Neutrophil (primary cell): ENCODE measurements around the gene OLFML2B.
"Not testable (repeated sequence)": the region's sequence is repeated elsewhere in the genome, so short reads cannot be mapped to it uniquely, and the experiment has no call there.

Experiments
- H3K27ac ChIP-seq: fragments of 200-600 bp; sonication (generic); 2 replicates; pipeline ENCODE4 v1.5.1; 2016; ENCODE audit warnings: mild to moderate bottlenecking, moderate library complexity
- H3K27me3 ChIP-seq: fragments of 200-600 bp; sonication (generic); 2 replicates; pipeline ENCODE4 v1.6.0; 2016; ENCODE audit warnings: mild to moderate bottlenecking
- H3K36me3 ChIP-seq: fragments of 200-600 bp; sonication (generic); 2 replicates; pipeline ENCODE4 v1.5.1; 2017
- H3K4me1 ChIP-seq, 2 experiments: fragments of 200-600 bp in 1 of 2; sonication (generic) in 1 of 2; 1 replicate in 1 of 2; 2 replicates in 1 of 2; pipeline versions ENCODE4 v1.5.1 to v1.6.1; 2013 to 2016; ENCODE audit warnings: low read depth in 1 of 2, low read length in 1 of 2, mild to moderate bottlenecking in 1 of 2, moderate library complexity in 1 of 2; ENCODE audit not compliant: control insufficient read depth in 1 of 2, insufficient read depth in 1 of 2
- H3K4me3 ChIP-seq, 2 experiments: fragments of 200-600 bp in 1 of 2; sonication (generic) in 1 of 2; 1 replicate in 1 of 2; 2 replicates in 1 of 2; pipeline ENCODE4 v1.5.1; 2013 to 2016; ENCODE audit warnings: low read depth in 1 of 2, low read length in 1 of 2, mild to moderate bottlenecking in 1 of 2, moderate library complexity in 1 of 2
- H3K9me3 ChIP-seq: fragments of 200-600 bp; sonication (generic); 2 replicates; pipeline ENCODE4 v1.5.1; 2016
- CTCF ChIP-seq: fragments of 200-600 bp; sonication (generic); IDR thresholded peaks from 2 replicates; pipeline ENCODE4 v1.5.1; 2016; ENCODE audit warnings: antibody characterized with exemption

The OLFML2B gene

GRCh38 chr1:162068301-162068700 lies 44.6 kb upstream of the OLFML2B start:
- Histone ChIP-seq H3K27me3 (peaks cover 38% of the 10 kb centered on the region), H3K4me3 (no peak overlapping the region), H3K27ac (no peak overlapping the region), H3K4me1 (peaks cover 21% of the 10 kb centered on the region in 2 experiments), H3K36me3 (no peaks in the 10 kb centered on the region), H3K9me3 (no peaks in the 10 kb centered on the region)
- no peak for TF ChIP-seq CTCF

GRCh38 chr1:162067466-162067865 lies 43.8 kb upstream of the OLFML2B start:
- Histone ChIP-seq H3K36me3 (no peaks in the 10 kb centered on the region), H3K9me3 (no peaks in the 10 kb centered on the region), H3K4me3 (no peak overlapping the region), H3K27me3 (peaks cover 35% of the 10 kb centered on the region), H3K27ac (no peak overlapping the region), H3K4me1 (peaks cover 21% of the 10 kb centered on the region in 2 experiments)
- TF ChIP-seq CTCF = no peak

DNA sequence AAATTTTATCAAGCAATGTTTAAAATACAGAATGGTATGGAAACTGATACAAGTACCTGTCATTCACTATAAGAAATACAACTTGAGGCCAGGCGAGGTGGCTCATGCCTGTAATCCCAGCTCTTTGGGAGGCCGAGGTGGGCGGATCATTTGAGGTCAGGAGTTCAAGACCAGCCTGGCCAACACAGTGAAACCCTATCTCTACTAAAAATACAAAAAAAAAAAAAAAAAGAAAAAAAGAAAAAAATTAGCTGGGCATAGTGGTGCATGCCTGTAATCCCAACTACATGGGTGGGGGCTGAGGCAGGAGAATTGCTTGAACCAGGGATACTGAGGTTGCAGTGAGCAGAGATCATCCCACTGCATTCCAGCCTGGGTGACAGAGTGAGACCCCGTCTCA lies 43.2 kb upstream of the OLFML2B start:
- H3K36me3 ChIP-seq, H3K27ac ChIP-seq, H3K4me3 ChIP-seq, H3K9me3 ChIP-seq: not testable (repeated sequence)
- Histone ChIP-seq H3K27me3 (peaks cover 29% of the 10 kb centered on the region), H3K4me1 (peaks cover 21% of the 10 kb centered on the region in 2 experiments)

DNA sequence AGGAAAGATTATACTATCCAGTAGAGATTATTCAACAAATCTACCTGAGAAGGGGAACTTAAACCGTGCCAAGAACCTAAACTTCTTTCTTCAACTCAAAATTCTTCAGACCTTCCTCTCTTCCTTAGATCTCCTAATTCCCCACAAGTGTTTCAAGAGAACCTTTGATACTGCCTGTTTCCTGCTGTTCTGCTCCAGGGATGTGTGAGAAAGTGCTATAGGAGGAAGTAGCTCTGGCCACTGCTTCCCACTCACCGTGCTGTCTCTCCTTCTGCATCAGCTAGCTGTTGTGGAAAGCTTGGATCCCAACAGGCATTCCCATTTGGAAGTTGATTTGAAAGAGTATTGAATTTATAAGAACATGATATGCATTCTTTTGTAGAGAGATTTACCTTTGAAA lies 41.3 kb upstream of the OLFML2B start:
- H3K4me3 ChIP-seq = no peak overlapping the region
- H3K27ac ChIP-seq = no peak overlapping the region
- peaks cover 14 to 16% of the 10 kb centered on the region in 2 experiments for H3K4me1 ChIP-seq
- no peak for TF ChIP-seq CTCF
- no peaks in the 10 kb centered on the region for H3K36me3 ChIP-seq
- H3K9me3 ChIP-seq = no peaks in the 10 kb centered on the region
- peaks cover 10% of the 10 kb centered on the region for H3K27me3 ChIP-seq

DNA sequence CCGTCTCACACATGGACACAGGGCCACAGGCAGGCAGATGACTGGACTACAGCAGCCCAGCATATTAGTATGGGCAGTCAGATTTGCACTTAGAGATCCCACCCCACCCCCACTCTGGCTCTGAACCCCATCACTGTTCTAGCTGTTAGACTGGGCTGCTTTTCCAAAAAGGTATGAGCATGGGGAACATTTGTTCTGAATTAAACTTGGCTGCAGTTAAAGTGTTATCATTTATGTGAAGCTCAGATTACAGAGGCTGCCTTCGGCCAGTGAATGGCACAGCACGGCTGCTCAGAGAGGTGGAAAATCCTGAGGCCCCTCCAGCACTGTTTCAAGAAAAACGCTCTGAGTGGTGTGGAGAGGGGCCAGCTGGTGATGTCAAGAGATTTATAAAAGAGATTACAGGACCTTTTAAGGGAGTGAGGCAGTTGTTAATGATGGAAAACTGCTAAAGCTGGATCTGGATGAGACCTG lies 38.9 kb upstream of the OLFML2B start:
- Histone ChIP-seq H3K4me1 (peaks cover 7 to 10% of the 10 kb centered on the region in 2 experiments), H3K36me3 (no peaks in the 10 kb centered on the region), H3K27ac (no peak overlapping the region), H3K4me3 (no peak overlapping the region), H3K27me3 (no peaks in the 10 kb centered on the region), H3K9me3 (no peaks in the 10 kb centered on the region)
- no peak for TF ChIP-seq CTCF

- no peak overlapping the region for H3K4me3 ChIP-seq
- TF ChIP-seq CTCF = no peak
- peaks cover 7 to 9% of the 10 kb centered on the region in 2 experiments for H3K4me1 ChIP-seq
- H3K9me3 ChIP-seq = no peaks in the 10 kb centered on the region
- no peak overlapping the region for H3K27ac ChIP-seq
- no peaks in the 10 kb centered on the region for H3K27me3 ChIP-seq
- no peaks in the 10 kb centered on the region for H3K36me3 ChIP-seq
Measured at GRCh38 chr1:162060314-162060713, 36.6 kb upstream of the OLFML2B start.
